ENCODE results near the gene TMEM38A.

- no peak for TF ChIP-seq CTCF (IDR thresholded peaks at IDR 0.05)
- TF ChIP-seq EZH2 (IDR thresholded peaks at IDR 0.05) = no peak
- TF ChIP-seq EZH2phosphoT487 (IDR thresholded peaks at IDR 0.05) = no peak
Observed at GRCh38 chr19:16668176-16668575, 7.2 kb downstream of the TMEM38A start.
